GM19468 (cell line): ENCODE results near the gene MGAM2.

Experiments used
- ATAC-seq: cut with Tn5 transposase; IDR thresholded peaks from one replicate; pipeline ENCODE4 v1.9.1; 2021; ENCODE audit warnings: mild to moderate bottlenecking, moderate library complexity, moderate number of reproducible peaks; ENCODE audit not compliant: unreplicated experiment; ENCODE audit errors: extremely low read depth

The MGAM2 gene

DNA sequence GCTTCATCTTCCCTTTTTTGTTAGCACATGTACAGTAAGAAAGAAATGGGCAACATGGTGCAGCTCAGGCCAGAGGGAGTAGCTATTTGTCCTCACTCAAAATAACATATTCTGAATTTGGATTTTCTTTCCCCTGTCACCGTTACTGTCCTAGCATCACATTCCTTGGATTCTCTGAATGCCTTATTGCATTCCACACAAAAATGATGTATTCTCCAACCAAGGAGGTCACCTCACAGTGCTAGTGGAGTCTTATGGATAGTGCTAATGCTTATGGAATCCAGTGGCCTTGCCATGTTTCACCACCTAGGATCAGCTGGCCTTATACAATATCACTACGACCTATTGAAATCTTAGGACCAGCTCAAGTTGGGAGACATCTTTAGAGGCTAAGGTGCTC is 139.2 kb downstream of the MGAM2 start:
- ATAC-seq = no peak

DNA sequence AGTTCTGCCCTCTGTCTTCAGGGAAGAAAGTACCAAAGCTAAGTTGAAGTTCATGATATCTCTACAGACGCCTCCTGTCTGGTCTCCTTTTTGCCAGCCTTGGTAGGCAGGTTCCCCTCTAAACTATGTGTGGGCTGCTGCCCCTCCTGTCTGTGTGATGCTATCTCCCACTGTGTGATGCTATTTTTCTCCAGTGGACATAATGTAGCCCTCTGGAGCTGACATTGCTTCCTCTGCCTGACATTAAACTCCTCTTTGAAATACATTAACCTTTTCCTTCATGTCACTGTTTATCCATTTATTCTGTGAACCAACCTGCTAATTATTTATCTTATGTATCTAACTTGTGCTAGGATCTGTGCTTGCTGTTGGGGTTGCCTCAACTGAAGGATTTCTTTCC is 146.4 kb downstream of the MGAM2 start, which contains the start of gene PRSS58:
Gene PRSS58 (minus strand): TSS at position 101 of the 400 bp plus-strand sequence. CDS start 351 bp downstream, outside the sequence.
- no peak for ATAC-seq

DNA sequence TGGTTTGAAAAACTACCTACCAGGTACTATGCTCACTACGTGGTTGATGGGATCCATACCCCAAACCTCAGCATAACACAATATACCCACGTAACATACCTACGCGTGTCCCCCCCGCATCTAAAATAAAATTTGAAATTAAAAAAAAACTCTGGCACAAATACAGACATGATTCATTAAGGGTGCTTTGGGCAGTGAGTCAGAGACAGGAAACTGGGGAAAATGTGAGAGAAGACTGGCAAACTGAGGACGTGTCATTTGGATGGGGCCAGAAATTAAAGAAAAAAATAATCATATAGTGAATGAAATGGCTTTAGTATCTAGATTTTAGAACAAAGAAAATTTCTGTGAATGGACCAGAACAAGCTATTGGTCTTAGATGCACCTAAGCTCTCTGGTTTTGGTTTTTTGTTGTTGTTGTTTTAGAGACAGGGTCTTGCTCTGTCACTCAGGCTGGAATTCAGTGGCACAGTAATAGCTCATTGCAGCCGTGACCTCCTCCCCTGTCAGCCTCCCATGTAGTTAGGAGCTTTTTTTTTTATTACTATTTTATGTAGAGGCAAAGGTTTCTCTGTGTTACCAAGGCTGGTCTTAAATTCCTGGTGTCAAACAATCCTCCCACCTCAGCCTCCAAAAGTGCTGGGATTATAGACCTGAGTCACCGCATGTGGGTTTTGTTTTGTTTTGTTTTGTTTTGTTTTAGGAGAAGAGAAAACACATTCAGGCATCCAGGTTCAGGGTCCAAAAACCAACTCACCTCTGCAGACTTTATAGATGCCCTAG is 152.3 kb downstream of the MGAM2 start:
- no peak for ATAC-seq
